HT1080 (cell line): ENCODE data around the gene VCAN. TPM values are rescaled to one million over a fixed set of nuclear protein-coding genes. Genes with fewer than 3 reads are reported as not detected.

ENCODE experiments used
- DNase-seq: peaks from one replicate; pipeline ENCODE4 v3.0.0-alpha.2; 2015; ENCODE audit warnings: low read depth
- total RNA-seq: library from RNA; depleted of rRNA; stranded (reverse); fragments of >200 nt; shearing (Covaris generic); gene quantifications from 2 replicates; pipeline ENCODE4 v1.2.3, GENCODE V29; 2014

VCAN gene
- total RNA-seq, 1 experiment from 2014 or later: 7.5 TPM

- no peak for DNase-seq
Observed at GRCh38 chr5:83528439-83528769, 56.9 kb downstream of the VCAN start.

GRCh38 chr5:83530193-83530592 is 58.6 kb downstream of the VCAN start:
- no peak for DNase-seq

DNA sequence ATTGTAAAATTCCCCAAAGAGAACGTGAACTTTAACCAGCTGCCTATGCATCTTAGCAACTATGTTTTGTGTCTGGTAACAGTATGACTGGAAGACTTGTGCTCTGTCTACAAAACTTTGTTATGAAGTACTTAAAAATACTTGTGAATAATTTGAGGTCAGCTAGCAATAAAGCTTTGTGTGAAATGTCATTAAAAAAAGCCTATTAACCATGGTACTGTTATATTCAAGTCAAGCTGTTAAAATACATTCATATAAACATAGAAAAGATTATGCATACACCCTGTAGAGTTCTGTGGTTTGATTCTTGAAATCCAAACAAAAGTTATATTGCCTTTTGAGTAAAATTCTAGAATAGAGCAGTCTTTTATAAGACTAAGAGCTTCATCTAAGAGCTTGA is 60.1 kb downstream of the VCAN start:
- DNase-seq: no peak

- no peak for DNase-seq
Observed at GRCh38 chr5:83538786-83539462, 67.4 kb downstream of the VCAN start.

- no peak for DNase-seq
Observed at GRCh38 chr5:83539463-83539790, 67.9 kb downstream of the VCAN start.

GRCh38 chr5:83540105-83540504 is 68.6 kb downstream of the VCAN start:
- DNase-seq: no peak

DNA sequence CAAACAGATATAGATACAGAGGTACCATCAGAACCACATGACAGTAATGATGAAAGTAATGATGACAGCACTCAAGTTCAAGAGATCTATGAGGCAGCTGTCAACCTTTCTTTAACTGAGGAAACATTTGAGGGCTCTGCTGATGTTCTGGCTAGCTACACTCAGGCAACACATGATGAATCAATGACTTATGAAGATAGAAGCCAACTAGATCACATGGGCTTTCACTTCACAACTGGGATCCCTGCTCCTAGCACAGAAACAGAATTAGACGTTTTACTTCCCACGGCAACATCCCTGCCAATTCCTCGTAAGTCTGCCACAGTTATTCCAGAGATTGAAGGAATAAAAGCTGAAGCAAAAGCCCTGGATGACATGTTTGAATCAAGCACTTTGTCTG is 69.2 kb downstream of the VCAN start:
- DNase-seq: no peak

- no peak for DNase-seq
Observed at GRCh38 chr5:83542839-83543238, 71.3 kb downstream of the VCAN start.

GRCh38 chr5:83543898-83544297 is 72.4 kb downstream of the VCAN start:
- DNase-seq: no peak

DNA sequence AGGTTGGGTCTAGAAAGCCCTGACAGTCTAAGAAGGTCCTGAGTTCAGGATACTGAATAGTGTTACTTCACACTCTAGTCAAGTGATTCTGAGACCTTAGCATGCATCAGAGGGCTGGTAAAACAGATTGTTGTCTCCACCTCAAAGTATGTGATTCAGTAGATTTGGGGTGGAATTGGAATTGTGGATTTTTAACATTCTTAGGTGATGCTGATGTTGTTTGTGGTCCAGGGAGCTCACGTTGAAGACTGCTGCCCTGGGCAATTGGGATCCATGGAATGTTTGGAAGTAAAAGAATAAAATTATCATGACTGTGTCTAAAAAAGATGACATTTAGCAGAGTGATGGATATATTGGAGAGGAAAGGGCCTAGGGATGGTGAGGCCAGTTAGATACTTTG is 75.6 kb downstream of the VCAN start:
- DNase-seq: no peak

DNA sequence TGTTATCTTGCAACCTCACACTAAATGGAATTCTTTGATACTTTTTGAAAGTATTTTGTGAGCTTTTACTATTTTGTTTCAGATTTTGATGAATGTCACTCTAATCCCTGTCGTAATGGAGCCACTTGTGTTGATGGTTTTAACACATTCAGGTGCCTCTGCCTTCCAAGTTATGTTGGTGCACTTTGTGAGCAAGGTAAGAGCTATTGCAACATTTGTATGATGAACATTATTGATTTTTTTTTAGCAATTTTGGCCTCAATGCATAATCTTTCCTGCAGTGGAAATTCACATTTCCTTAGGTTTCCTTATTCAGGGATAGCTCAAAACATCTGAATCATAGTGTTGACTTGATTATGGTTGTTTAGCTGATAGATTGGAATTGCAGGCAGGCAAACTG is 76.3 kb downstream of the VCAN start:
- DNase-seq: no peak

GRCh38 chr5:83548581-83548980 is 77.0 kb downstream of the VCAN start:
- no peak for DNase-seq

- DNase-seq: no peak
Observed at GRCh38 chr5:83549076-83549475, 77.5 kb downstream of the VCAN start.

DNA sequence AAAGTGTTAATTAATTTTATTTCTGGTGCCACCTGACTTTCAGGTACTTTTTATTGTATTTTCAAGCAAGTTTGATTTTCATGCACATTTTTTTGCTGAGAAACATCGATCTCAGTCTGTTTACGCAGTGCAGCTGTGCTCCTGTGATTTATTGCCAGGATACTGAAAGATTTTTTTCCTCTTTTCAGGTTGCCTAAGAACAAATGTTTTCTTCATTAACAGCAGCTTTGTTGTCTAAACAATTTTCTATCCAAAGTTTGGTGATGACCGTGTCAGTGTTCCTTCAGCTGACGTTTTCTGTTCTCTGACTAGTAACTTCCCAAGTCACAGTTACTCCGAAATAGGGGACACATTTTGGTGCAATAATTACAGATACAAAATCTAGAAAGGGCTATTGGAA is 78.1 kb downstream of the VCAN start:
- no peak for DNase-seq

DNA sequence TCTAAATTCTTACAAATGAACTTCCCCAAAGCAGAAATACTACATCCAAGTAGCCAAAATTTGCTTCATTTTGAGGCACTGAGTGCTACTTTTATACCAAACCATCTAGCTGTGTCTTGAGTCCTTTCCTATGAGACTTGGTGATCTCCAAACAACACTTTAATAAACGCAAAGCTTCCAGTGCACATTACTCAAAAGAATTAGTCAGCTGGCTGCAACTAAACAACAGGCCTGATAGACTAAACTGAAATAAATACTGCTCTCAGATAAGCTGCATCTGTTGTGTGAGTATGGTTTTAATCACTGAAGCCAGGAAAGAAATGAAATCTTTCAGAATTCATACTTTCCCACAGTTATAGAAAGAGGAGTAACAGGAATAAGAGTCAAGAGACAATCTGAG is 80.3 kb downstream of the VCAN start:
- no peak for DNase-seq

GRCh38 chr5:83552275-83552674 is 80.7 kb downstream of the VCAN start:
- DNase-seq: no peak

GRCh38 chr5:83553000-83553486 is 81.5 kb downstream of the VCAN start:
- no peak for DNase-seq

- no peak for DNase-seq
Observed at GRCh38 chr5:83554133-83554532, 82.6 kb downstream of the VCAN start.

GRCh38 chr5:83554686-83555085 is 83.1 kb downstream of the VCAN start:
- peak; percentile 30 for DNase-seq

GRCh38 chr5:83555263-83555662 is 83.7 kb downstream of the VCAN start:
- no peak for DNase-seq

GRCh38 chr5:83556190-83556589 is 84.6 kb downstream of the VCAN start:
- DNase-seq: no peak

GRCh38 chr5:83559118-83559785 is 87.7 kb downstream of the VCAN start:
- DNase-seq: no peak

- no peak for DNase-seq
Observed at GRCh38 chr5:83562071-83562606, 90.6 kb downstream of the VCAN start.
